IgD-negative memory B cell (primary cell): Measurements from ENCODE around the gene ABCA2. TPM values are rescaled to one million over a fixed set of nuclear protein-coding genes. Genes with fewer than 3 reads are reported as not detected.
A peak's percentile ranks its signal among the peaks of the same experiment; 100 is the strongest.

ENCODE experiments used
- H3K27ac Mint-ChIP-seq, 3 donors: one replicate each; pipeline ENCODE4 v1.8.0; 2020 to 2022; ENCODE audit warnings: mild to moderate bottlenecking in 3 of 3, mixed read lengths in 3 of 3, moderate library complexity in 1 of 3
- H3K27me3 Mint-ChIP-seq: one replicate; pipeline ENCODE4 v1.8.0; 2021; ENCODE audit warnings: mixed read lengths
- H3K36me3 Mint-ChIP-seq: one replicate; pipeline ENCODE4 v1.8.0; 2020; ENCODE audit warnings: mild to moderate bottlenecking, mixed read lengths
- H3K4me1 Mint-ChIP-seq, 3 donors: one replicate each; pipeline ENCODE4 v1.8.0; 2020 to 2022; ENCODE audit warnings: mixed read lengths in 3 of 3, mild to moderate bottlenecking in 1 of 3
- H3K4me3 Mint-ChIP-seq, 4 donors: one replicate each; pipeline ENCODE4 v1.8.0; 2020 to 2022; ENCODE audit warnings: mild to moderate bottlenecking in 4 of 4, mixed read lengths in 4 of 4, moderate library complexity in 3 of 4
- H3K9me3 Mint-ChIP-seq, 3 donors: one replicate each; pipeline ENCODE4 v1.8.0; 2020 to 2021; ENCODE audit warnings: mixed read lengths in 3 of 3, mild to moderate bottlenecking in 1 of 3
- polyA plus RNA-seq: library from polyadenylated mRNA; unstranded; fragments of 300-500 nt; fragmentation: Illumina TruSeq; gene quantifications from one replicate; pipeline ENCODE4 v1.2.3, GENCODE V29; 2021

Gene ABCA2
- polyA plus RNA-seq, 1 donor from 2014 or later, result 3.9 TPM

DNA sequence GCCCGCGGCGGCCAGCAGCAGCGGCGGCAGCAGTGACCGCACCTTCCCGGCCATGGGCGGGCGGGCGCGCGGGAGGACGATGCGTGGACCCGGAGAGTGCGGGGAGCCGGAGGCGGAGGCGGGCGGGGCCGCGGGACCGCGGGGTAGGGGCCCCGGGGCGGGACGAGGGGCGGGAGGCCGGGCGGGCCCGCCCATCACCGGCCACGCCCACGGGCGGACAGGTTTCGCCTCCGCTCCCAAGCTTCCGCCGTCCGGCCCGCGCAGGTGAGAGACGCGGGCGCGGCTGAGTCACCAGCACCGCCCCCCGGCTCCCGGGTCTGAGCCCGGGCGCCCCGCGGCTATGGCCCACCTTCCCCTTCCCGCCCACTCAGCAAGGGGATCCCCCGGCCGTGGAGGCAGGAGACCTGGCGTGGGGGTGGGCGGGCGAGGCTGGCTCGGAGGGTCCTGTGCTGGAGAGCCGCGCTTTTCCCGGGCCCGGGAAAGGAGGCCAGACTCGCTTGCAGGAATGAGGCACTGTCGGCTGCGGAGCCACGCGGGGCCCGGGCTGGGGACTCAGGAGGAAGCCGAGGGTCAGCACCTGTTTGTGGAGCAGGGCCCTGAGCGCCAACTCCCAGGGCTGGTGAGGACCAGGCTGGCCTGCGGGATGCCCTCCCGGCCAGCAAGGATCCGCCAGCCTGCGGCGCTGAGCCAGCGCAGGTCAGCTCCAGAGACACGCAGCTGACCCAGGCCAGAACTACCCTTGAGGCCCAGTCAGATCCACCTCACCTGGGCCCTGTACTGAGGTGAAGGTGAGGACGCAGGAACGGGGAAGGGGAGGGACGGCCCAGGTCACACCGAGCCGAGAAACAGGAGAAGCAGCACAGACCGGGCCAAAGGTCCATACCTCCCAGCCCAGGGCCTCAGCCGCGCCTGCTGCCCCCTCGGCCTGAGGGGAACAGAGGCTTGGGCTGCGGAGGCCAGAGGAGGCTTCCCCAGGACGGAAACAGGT is 26.2 kb upstream of the ABCA2 start, which contains the start of gene ENTPD2:
Gene ENTPD2 (minus strand): TSS at position 118 of the 988 bp plus-strand sequence. CDS start 64 bp downstream, at position 54.
- Mint-ChIP-seq H3K9me3 (no peaks in the 10 kb centered on the region), H3K27ac (no peak within 1 kb of the TSS), H3K4me1 (no peaks in the 10 kb centered on the region), H3K36me3 (no peaks in the 10 kb centered on the region), H3K4me3 (peak within 1 kb of the TSS in 2 of 4 donors; percentile 39 to 60), H3K27me3 (peaks cover 11% of the 10 kb centered on the region)

DNA sequence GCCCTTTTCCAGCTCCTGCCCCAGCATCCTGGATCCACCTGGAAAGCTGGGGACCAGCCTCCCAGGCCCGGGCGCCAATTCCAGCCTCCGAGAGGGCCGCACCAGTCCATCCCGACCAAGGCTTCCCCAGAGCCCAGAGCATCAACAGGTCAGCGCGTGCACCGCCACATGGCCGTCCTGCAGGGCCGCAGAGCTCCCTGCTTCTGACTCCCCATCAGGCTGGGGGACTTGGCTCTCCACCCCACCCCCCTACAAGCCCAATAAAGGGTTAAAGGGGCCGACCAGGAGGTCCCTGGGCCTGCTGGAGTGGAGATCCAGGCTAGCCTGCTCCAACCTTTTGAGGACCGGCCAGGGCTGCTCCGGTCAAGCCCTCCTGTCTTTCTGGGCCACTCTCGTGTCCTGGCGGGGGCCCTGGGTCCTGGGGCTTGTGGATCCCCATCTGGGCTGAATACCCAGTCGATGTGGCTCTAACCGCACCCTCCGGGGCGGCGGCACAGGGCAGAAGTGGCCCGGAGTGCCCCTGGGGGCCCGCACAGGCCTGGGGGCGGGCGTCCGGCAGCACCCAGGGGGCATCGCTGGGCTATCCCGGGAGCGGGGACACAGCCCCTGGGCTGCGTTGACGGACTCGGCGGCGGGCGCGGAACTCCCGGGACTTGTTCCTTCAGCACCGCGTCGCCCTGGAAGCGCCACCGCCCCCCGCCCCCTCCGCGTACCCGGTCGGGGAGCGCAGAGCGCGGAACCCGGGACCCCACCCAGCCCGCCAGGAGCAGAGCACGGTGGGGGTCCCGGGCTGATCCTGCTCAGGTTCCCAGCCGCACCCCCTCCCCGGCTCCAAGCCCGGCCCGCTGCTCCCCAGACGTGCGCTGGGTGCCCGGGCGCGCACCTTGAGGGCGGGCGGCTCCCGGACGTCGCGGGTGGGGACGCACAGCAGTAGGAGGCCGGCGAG is 25.2 kb upstream of the ABCA2 start:
- Mint-ChIP-seq H3K4me3 (peak overlapping the region in 2 of 4 donors; percentile 12 to 47), H3K36me3 (no peaks in the 10 kb centered on the region), H3K27ac (no peak overlapping the region), H3K4me1 (no peaks in the 10 kb centered on the region), H3K9me3 (no peaks in the 10 kb centered on the region), H3K27me3 (peaks cover 12% of the 10 kb centered on the region)

DNA sequence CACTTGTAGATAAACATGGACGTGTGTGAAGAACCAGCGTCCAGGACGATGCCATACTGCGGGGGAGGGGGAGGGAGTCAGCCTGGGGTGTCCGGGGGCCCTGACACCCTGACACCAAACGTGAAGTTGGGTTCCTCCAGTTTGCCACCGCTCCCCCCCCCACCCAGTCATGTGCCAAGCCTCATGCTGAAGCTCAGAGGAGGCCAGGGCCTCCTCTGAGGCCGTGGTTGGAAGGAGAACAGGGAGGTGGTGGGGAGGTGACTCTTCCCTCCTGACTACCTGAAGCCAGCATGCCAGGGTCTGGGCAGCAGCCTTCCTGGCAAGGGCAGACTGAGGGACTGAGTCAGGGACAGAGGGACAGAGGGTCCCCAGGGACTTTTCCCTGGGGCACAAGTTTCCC is 24.3 kb upstream of the ABCA2 start:
- Mint-ChIP-seq H3K36me3 (no peaks in the 10 kb centered on the region), H3K4me1 (no peaks in the 10 kb centered on the region), H3K27me3 (peaks cover 12% of the 10 kb centered on the region), H3K27ac (no peak overlapping the region), H3K9me3 (no peaks in the 10 kb centered on the region), H3K4me3 (peak overlapping the region in 2 of 4 donors; percentile 12 to 76)

DNA sequence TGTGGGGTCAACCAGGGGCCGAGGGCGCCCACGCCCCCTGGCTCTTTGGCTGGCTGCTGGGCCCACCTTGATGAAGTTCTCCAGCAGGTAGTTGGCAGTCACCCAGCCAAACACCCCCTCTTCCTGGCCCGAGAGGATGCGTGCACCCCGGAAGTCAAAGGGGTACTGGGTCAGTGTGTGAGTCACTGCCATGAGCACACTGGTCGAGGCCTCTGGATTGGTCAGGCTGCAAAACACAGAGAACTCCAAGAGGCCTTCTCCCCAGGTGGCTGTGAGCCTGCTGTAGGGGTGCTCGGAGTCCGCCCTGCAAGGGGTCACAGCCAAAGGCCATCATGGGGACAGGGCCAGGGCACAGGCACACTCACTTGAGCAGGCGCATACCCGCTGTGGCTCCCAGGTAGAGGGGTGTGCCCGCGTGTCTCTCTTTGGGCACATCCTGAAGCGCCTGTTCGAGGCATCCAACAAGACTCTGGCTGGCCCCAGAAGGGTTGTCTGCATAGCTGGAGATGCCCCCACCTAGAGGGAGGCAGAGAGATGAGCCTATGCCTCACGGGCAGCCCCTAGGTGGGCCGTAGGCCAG is 23.2 kb upstream of the ABCA2 start:
- H3K4me3 Mint-ChIP-seq, result peak overlapping the region in 1 of 4 donors; percentile 12
- H3K9me3 Mint-ChIP-seq, result no peaks in the 10 kb centered on the region
- H3K4me1 Mint-ChIP-seq, result peaks cover 3 to 4% (median 4%) of the 10 kb centered on the region in 3 donors
- H3K36me3 Mint-ChIP-seq, result no peaks in the 10 kb centered on the region
- H3K27me3 Mint-ChIP-seq, result peaks cover 20% of the 10 kb centered on the region
- no peak overlapping the region for H3K27ac Mint-ChIP-seq

DNA sequence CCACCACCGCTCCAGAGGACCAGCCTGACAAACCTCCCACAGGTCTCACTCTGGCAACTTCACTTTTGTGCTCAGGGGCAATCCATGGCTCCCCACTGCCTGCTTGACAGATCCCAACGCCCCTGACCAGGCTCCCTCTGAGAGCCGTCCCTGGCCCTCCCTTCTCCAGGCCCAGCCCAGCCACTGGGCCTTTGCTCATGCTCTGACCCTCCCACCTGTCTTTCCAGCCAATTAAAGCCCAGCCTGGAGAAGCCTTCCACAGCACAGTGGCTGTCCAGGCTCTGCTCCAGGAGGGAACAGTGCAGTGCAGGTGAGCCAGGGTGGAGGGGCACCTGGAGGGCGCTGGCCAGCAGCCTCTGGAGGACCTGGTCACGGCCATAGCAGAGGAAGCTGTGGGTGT is 22.5 kb upstream of the ABCA2 start:
- H3K4me1 Mint-ChIP-seq, result peaks cover 3 to 4% (median 4%) of the 10 kb centered on the region in 3 donors
- H3K36me3 Mint-ChIP-seq, result no peaks in the 10 kb centered on the region

DNA sequence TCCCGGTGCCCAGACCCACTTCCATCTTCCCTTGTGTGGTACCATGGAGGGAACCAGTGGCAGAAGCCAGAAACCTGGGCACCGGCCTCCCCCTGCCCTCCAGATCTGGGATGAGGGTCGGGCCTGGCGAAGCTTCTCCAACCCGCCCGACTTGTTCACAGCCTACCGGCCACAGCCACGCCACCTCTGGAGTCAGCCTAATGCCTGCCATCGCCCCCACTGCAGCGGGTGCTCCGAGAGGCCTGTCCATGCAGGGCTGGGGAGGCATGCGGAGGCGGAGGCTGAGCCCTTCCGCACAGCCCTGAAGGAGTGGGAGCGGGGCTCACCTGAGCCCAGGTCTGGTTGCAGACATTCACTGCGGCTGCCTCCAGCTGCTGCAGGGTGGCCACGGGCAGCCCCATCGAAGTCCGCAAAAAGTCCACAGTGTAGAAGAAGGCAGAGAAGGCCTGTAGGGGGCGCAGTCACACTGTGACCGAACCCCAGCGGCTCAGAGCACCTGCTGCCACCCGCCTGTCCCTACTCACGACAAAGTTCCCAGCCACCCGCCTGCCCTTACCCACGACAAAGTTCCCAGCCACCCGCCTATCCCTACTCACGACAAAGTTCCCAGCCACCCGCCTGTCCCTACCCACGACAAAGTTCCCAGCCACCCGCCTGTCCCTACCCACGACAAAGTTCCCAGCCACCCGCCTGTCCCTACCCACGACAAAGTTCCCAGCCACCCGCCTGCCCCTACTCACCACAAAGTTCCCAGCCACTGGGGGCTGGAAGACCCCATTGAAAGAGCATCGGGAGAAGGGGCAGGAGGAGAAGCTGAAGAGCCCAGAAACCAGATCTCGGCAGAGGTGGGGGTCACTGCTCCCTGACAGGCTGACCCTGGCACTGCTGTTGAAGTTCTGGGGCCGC is 21.8 kb upstream of the ABCA2 start:
- H3K4me3 Mint-ChIP-seq, result no peak overlapping the region
- no peaks in the 10 kb centered on the region for H3K36me3 Mint-ChIP-seq
- H3K9me3 Mint-ChIP-seq, result no peaks in the 10 kb centered on the region
- peaks cover 4 to 6% (median 6%) of the 10 kb centered on the region in 3 donors for H3K4me1 Mint-ChIP-seq
- no peak overlapping the region for H3K27ac Mint-ChIP-seq
- H3K27me3 Mint-ChIP-seq, result peaks cover 24% of the 10 kb centered on the region

More for the DNA sequence above, 22.5 kb upstream of the ABCA2 start:
- Mint-ChIP-seq H3K27me3 (peaks cover 20% of the 10 kb centered on the region), H3K4me3 (no peak overlapping the region), H3K27ac (no peak overlapping the region), H3K9me3 (no peaks in the 10 kb centered on the region)

DNA sequence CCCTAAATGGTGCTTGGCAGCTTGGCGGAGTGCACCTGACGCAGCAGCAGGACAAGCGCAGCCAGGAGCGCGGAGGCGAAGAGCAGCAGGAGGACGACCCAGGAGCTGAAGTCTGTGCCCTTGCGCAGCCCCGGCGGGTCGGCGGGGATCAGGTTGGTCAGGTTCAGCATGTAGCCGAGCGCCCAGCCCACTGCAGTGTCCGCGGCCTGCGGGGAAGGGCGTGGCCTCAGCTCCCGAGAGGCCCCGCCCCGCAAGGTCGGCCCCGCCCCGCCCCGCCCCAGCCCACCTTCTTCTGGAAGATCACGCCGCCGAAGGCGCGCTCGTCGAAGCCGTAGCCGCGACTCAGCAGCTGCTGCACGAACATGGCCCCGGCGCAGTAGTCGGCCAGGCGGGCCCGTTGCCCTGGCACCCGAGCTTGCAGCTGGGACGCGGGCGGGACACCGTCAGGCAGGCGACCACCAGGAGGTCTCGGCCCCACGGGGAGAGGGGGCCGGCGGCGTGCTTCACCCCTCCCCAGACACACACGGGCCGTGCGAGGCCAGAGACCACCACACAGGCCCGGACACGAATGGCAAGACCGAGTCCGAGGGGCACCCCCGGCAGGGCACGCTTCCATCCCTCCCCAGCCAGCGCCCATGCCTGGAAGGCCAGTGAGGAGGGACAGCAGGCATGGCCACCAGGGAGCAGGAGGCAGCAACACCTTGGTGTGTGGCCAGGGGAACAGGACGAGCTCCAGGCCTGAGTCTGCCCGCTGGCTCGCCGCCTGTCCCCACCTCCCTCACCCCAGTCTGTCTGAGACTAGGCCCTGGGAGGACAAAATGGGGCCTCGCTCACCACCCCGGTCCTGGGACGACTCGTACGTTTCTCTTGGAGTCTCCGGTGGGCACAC is 20.9 kb upstream of the ABCA2 start:
- H3K9me3 Mint-ChIP-seq, result no peaks in the 10 kb centered on the region
- no peaks in the 10 kb centered on the region for H3K36me3 Mint-ChIP-seq
- H3K4me1 Mint-ChIP-seq, result peaks cover 4 to 8% (median 7%) of the 10 kb centered on the region in 3 donors
- H3K27me3 Mint-ChIP-seq, result peaks cover 30% of the 10 kb centered on the region
- no peak overlapping the region for H3K4me3 Mint-ChIP-seq
- no peak overlapping the region for H3K27ac Mint-ChIP-seq

DNA sequence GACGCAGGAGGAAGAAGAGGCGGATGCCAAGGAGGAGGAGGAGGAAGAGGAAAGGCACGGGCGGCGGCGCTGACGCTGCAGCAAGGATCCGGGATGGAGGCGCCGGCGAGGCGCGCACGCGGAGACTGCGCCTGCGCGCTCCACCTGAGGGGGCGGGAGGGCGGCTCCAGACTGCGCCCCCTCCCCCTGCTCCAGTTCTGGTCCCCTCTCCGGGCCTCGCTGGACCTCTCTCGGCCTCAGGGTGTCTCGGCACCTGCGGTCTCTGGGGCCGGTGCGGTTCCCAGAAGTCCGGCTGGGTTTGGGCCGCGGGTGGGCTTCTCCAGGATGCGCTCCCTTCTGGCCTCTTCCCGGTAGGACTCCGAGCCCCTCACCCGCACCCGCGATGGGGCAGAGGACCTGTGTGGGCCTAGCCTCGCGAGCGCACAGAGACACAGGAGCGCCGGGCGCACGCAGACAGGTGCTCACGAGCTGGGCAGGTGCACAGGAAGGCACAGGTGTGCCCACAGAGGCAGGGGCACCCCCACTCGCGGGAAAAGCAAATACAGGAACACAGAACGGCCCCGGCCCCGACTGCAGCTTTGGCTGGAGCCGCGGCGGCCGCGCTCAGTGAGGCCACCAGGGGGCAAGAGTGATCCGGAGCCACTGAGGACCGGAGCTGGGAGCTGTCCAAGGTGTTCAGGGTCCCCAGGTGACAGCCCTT is 18.2 kb upstream of the ABCA2 start, which contains the start of gene NPDC1:
Gene NPDC1 (minus strand): TSS at position 90 of the 700 bp plus-strand sequence. CDS start 188 bp downstream, outside the sequence.
- peaks cover 4 to 8% (median 7%) of the 10 kb centered on the region in 3 donors for H3K4me1 Mint-ChIP-seq
- H3K27ac Mint-ChIP-seq, result peak within 1 kb of the TSS in 2 of 3 donors; percentile 83 to 86
- no peaks in the 10 kb centered on the region for H3K36me3 Mint-ChIP-seq
- peaks cover 31% of the 10 kb centered on the region for H3K27me3 Mint-ChIP-seq
- no peaks in the 10 kb centered on the region for H3K9me3 Mint-ChIP-seq
- H3K4me3 Mint-ChIP-seq, result peak within 1 kb of the TSS; percentile 47 to 75 (median 60)

DNA sequence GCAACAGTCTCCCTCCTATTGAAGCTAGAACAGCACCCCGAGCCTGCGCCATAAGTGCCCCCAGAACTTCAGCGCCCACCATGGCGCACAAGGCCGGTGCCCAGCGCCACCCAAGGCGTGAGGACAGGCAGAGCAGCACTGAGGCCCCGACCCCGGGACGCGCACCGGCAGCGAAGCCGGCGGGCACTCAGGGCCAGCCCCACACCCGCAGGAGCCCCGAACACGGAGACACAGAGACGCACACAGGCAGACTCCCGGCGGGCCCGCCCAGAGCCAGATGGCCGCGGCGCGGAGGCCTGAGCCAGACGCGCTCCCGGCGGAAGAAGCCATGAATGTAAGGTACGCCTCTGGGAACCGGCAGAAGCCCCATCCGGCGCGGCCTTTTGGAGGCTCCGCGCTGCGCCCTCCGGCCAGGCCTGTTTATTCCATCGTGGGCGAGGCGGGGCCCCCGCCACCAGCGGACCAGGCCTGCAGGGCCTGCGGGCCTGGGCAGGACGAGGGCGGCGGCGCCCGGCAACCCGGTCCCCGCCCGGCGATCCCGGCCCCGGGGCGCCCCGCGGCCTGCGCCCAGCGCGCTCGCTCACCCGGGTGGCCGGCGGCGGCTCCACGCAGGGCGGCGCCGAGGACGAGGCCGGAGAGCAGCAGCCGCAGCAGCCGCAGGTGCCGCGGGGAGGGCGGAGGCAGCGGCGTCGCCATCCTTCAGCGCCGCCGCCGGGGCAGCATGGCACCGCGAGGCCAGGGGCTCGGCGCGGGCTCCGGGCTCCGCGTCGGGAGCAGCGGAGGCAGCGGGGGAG is 17.5 kb upstream of the ABCA2 start:
- Mint-ChIP-seq H3K27me3 (peaks cover 31% of the 10 kb centered on the region), H3K4me3 (peak overlapping the region in 3 of 4 donors; percentile 47 to 75 (median 50)), H3K36me3 (no peaks in the 10 kb centered on the region), H3K27ac (peak overlapping the region in 1 of 3 donors; percentile 29), H3K4me1 (peaks cover 4 to 8% (median 7%) of the 10 kb centered on the region in 3 donors), H3K9me3 (no peaks in the 10 kb centered on the region)

DNA sequence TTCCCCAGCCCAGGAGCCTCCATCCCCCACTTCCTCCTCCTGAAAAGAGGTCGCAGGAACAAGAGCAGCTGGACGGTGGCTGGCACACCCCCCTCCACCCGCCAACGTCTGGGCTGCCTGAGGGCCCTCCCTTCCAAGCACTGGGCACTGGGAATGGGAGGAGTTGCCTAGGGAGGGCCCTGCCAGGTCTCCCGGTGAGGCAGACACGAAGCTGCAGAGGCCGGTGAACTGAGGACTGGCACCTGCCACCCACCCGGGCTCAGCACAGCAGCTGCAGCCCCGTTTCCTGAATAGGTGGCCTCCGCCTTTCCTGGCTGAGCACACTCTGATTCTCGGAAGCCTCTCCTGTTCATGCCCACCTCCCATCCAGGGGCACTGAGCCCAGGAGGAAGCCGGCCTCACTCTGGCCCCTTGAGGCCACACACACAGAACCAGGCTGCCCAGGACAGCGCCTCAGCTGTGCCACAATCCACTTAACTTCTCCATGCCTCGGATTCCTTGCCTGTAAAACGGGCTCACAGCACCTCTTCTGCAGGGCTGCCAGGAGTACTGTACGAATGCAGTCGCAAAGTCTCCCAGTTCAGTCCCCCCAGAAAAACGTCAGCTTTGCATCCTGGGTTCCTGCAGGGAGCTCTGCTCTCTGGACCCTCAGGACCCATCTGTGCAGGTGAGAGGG is 16.6 kb upstream of the ABCA2 start:
- Mint-ChIP-seq H3K27me3 (peaks cover 28% of the 10 kb centered on the region), H3K9me3 (no peaks in the 10 kb centered on the region), H3K4me3 (peak overlapping the region in 3 of 4 donors; percentile 50 to 75 (median 63)), H3K4me1 (peaks cover 4 to 8% (median 7%) of the 10 kb centered on the region in 3 donors), H3K36me3 (no peaks in the 10 kb centered on the region), H3K27ac (peak overlapping the region in 2 of 3 donors; percentile 29 to 47)

DNA sequence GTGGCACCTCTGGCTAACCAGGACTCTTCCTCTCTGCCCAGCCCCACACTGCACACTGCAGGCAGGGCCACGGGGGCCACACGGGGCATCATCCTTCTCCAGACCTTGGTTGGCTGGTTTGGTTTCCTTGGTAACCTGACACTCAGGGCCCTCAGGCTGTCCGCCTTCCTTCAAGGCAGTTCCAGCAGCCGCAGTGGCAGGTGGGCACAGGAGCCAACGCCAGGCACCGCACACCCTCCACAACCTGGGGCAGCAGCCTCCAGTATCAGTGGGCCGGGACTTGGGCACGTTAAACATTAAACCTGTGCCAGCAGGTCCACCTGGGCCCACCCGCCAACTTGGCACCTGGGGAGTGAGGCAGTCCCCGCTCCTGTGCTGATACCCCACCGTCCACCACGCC is 16.0 kb upstream of the ABCA2 start:
- Mint-ChIP-seq H3K36me3 (no peaks in the 10 kb centered on the region), H3K4me3 (no peak overlapping the region), H3K27me3 (peaks cover 24% of the 10 kb centered on the region), H3K27ac (no peak overlapping the region), H3K4me1 (peaks cover 4 to 8% (median 7%) of the 10 kb centered on the region in 3 donors), H3K9me3 (no peaks in the 10 kb centered on the region)
